Sigmoid colon (tissue), 7 donors: ENCODE measurements around the gene ME3. TPM values are rescaled to one million over a fixed set of nuclear protein-coding genes. Genes with fewer than 3 reads are reported as not detected.

Experiments
- DNase-seq: peaks from one replicate; pipeline ENCODE4 v3.0.0-alpha.2; 2019
- H3K27ac ChIP-seq, 4 donors: fragments of 200-600 bp; sonication (generic); one replicate each; pipeline ENCODE4 v1.5.1; 2016 to 2019; ENCODE audit warnings: mild to moderate bottlenecking in 1 of 4
- H3K27me3 ChIP-seq, 3 donors: fragments of 200-600 bp; sonication (generic); one replicate each; pipeline ENCODE4 v1.5.1; 2019; ENCODE audit warnings: mild to moderate bottlenecking in 1 of 3
- H3K36me3 ChIP-seq, 4 donors: fragments of 200-600 bp; sonication (generic); one replicate each; pipeline ENCODE4 v1.5.1; 2016 to 2019
- H3K4me1 ChIP-seq, 4 donors: fragments of 200-600 bp; sonication (generic); one replicate each; pipeline ENCODE4 v1.5.1; 2017 to 2019
- H3K4me3 ChIP-seq, 4 donors: fragments of 200-600 bp; sonication (generic); one replicate each; pipeline ENCODE4 v1.5.1; 2017 to 2019; ENCODE audit warnings: mild to moderate bottlenecking in 2 of 4, moderate library complexity in 1 of 4
- H3K9me3 ChIP-seq, 4 donors: fragments of 200-600 bp in 3 of 4; sonication (generic) in 3 of 4; one replicate each; pipeline versions ENCODE4 v1.5.1 to v1.6.1; 2013 to 2019
- CTCF ChIP-seq, 4 experiments: fragments of 450-650 bp in 3 of 4; fragments of 200-600 bp in 1 of 4; IDR thresholded peaks; one replicate each; pipeline ENCODE4 v1.5.1; 2016 to 2019; ENCODE audit warnings: antibody characterized with exemption in 4 of 4, mild to moderate bottlenecking in 3 of 4, moderate library complexity in 2 of 4
- EP300 ChIP-seq, 4 donors: sonication (generic); formaldehyde crosslinking; IDR thresholded peaks; one replicate each; pipeline ENCODE4 v1.6.1; 2017; ENCODE audit warnings: antibody characterized with exemption in 4 of 4
- POLR2A ChIP-seq, 2 donors: fragments of 450-650 bp; IDR thresholded peaks; one replicate each; pipeline ENCODE4 v1.6.1; 2016; ENCODE audit warnings: antibody characterized with exemption in 2 of 2, mild to moderate bottlenecking in 2 of 2, moderate library complexity in 2 of 2
- POLR2AphosphoS5 ChIP-seq, 4 donors: sonication (generic); formaldehyde crosslinking; IDR thresholded peaks; one replicate each; pipeline ENCODE4 v1.6.1; 2017; ENCODE audit warnings: antibody characterized with exemption in 4 of 4
- WGBS, 2 donors: extraction: QIAGEN DNeasy Blood & Tissue Kit; methylation state at CpG; one replicate each; pipeline ENCODE4 v1.1.7; 2013; 5-methylcytosine and 5-hydroxymethylcytosine counted together
- intact Hi-C: fragments of 100-400 bp; cut with DNase I; formaldehyde crosslinking; loops from one replicate; pipeline ENCODE4 v1.15.1; 2023
- polyA plus RNA-seq, 3 donors: library from polyadenylated mRNA; stranded (reverse); fragments of 200-250 nt; gene quantifications; one replicate each; pipeline ENCODE4 v1.2.3, GENCODE V29; 2013
- total RNA-seq, 4 donors: library from RNA; depleted of rRNA; stranded (reverse); fragments of >200 nt; gene quantifications; one replicate each; pipeline ENCODE4 v1.1.0, GENCODE V29; 2016
- donor health status: healthy with polysubstance abuse.
- donor health status: Bipolar disorder and iron deficiency.
- donor health status: healthy.

ME3 gene
- total and polyA plus RNA-seq, 7 donors, result 7.8 to 53.2 (median 25.5) TPM

GRCh38 chr11:86510097-86510496 is 162.3 kb downstream of the ME3 start:
- Histone ChIP-seq H3K27me3 (no peaks in the 10 kb centered on the region), H3K36me3 (peaks cover 0 to 16% (median 0%) of the 10 kb centered on the region in 4 donors), H3K27ac (no peak overlapping the region), H3K4me1 (peaks cover 0 to 12% (median 12%) of the 10 kb centered on the region in 4 donors), H3K9me3 (no peaks in the 10 kb centered on the region), H3K4me3 (no peak overlapping the region)
- TF ChIP-seq POLR2A (IDR thresholded peaks at IDR 0.05), result no peak
- TF ChIP-seq EP300 (IDR thresholded peaks at IDR 0.05), result no peak
- TF ChIP-seq POLR2AphosphoS5 (IDR thresholded peaks at IDR 0.05), result no peak
- no peak for TF ChIP-seq CTCF (IDR thresholded peaks at IDR 0.05)
- intact Hi-C loops, result no loop called here
- no peak for DNase-seq
- 92 to 94% methylated on average over 2 of the region's 2 CpGs for WGBS, 2 donors

GRCh38 chr11:86509588-86509974 is 162.8 kb downstream of the ME3 start:
- DNase-seq, result no peak
- WGBS, 2 donors, result 0 to 19% methylated on average over 2 of the region's 2 CpGs
- TF ChIP-seq CTCF (IDR thresholded peaks at IDR 0.05) (no peak), EP300 (IDR thresholded peaks at IDR 0.05) (no peak), POLR2A (IDR thresholded peaks at IDR 0.05) (no peak), POLR2AphosphoS5 (IDR thresholded peaks at IDR 0.05) (no peak)
- intact Hi-C loops, result no loop called here
- Histone ChIP-seq H3K4me1 (peaks cover 0 to 12% (median 12%) of the 10 kb centered on the region in 4 donors), H3K27ac (no peak overlapping the region), H3K27me3 (no peaks in the 10 kb centered on the region), H3K9me3 (no peaks in the 10 kb centered on the region), H3K36me3 (peaks cover 0 to 16% (median 0%) of the 10 kb centered on the region in 4 donors), H3K4me3 (no peak overlapping the region)

DNA sequence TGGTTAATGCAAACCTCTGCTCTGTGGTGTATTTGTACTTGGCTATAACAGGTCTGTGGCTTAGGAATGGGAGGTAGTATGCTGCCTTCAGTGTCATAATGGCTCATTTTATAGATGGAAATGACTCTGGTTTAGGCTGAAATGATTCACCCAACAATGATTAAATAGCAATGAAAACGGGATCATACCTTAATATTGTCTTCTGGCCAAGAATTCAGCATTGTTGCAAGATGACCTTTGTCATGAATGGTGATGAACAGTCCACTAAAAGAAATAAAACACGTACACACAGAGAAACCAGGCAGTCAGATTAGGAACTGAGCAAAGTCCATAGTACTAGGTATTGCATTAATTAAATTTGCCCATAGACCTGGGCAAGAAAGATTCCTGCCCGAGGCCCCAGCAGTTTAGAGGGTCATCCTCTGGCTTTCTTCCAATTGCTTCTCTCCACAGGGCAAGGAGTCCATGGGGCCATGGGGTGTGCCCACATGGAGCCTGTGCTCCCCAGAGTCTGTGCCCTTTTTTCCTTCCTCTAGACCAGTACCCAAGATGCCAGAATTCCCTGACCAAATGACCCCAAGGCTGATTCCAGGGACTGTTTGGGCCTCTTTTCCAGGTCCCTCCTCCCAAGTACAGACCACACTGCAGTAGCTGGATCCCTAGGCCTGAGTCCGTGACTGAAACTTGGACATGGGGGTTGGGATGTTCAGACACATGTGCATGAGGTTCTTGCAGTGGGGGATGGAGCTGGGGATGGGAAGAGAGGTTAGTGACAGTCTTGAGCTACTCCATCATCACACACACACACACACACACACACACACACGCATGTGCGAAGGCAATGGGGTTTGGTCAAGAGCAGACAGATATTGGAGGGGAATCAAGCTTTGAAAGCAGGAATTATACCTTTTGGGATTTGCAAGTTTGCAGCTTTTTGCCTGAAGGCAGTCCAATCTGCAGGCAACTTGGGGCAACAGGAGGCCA is 163.5 kb downstream of the ME3 start:
- intact Hi-C loops, result no loop called here
- WGBS, 2 donors, result 39 to 75% methylated on average over 6 of the region's 6 CpGs
- Histone ChIP-seq H3K27ac (no peak overlapping the region), H3K36me3 (peaks cover 0 to 16% (median 0%) of the 10 kb centered on the region in 4 donors), H3K4me3 (no peak overlapping the region), H3K4me1 (peaks cover 0 to 12% (median 12%) of the 10 kb centered on the region in 4 donors), H3K27me3 (no peaks in the 10 kb centered on the region), H3K9me3 (no peaks in the 10 kb centered on the region)
- TF ChIP-seq POLR2AphosphoS5 (IDR thresholded peaks at IDR 0.05) (no peak), CTCF (IDR thresholded peaks at IDR 0.05) (no peak), EP300 (IDR thresholded peaks at IDR 0.05) (no peak), POLR2A (IDR thresholded peaks at IDR 0.05) (no peak)
- DNase-seq, result no peak

DNA sequence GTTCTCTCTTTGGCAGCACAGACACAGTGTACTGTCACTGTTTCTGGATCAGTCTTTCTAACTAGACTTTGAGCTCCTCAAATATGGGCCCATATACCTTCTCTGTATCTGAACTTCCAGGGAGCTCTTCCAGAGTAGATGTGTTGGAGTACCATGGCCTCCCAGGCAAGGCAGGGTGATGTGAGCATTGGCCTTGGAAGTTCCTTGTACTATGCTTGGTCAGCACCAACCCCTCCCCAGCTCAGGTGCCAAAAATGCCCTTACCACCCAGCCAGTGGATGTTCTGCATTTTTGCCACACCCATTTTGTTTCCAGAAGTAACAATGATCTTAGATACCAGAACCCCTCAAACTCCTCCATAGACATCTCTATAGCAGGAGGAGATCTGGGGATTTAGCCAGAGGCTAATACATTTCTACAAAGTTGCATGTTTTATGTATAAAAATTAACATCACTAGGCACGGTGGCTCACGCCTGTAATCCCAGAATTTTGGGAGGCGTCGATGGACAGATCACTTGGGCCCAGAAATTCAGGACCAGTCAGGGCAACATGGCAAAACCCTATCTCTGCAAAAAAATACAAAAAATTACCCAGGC is 165.1 kb downstream of the ME3 start:
- Histone ChIP-seq H3K27ac (no peak overlapping the region), H3K9me3 (no peaks in the 10 kb centered on the region), H3K36me3 (peaks cover 0 to 16% (median 0%) of the 10 kb centered on the region in 4 donors), H3K4me1 (peaks cover 0 to 12% (median 12%) of the 10 kb centered on the region in 4 donors), H3K27me3 (no peaks in the 10 kb centered on the region), H3K4me3 (no peak overlapping the region)
- intact Hi-C loops, result no loop called here
- TF ChIP-seq POLR2AphosphoS5 (IDR thresholded peaks at IDR 0.05), result no peak
- TF ChIP-seq EP300 (IDR thresholded peaks at IDR 0.05), result no peak
- no peak for TF ChIP-seq POLR2A (IDR thresholded peaks at IDR 0.05)
- no peak for TF ChIP-seq CTCF (IDR thresholded peaks at IDR 0.05)
- no peak for DNase-seq
- 97 to 98% methylated on average over 4 of the region's 4 CpGs for WGBS, 2 donors
